Activated T-helper 2 cell treated with anti-CD3 and anti-CD28 coated beads, Interferon-gamma antibody, Interleukin-2, Interleukin-4, amounts not matched to agents 10 μg/mL and 5 μg/mL and 100 μg/mL, durations not matched to agents 14 hours and 24 hours and 36 hours (primary cell): ENCODE measurements around the gene SLC5A9. TPM values are rescaled to one million over a fixed set of nuclear protein-coding genes. Genes with fewer than 3 reads are reported as not detected.

ENCODE experiments used
- DNase-seq: peaks from one replicate; pipeline ENCODE4 v3.0.0; 2021; ENCODE audit warnings: low spot score
- H3K27ac Mint-ChIP-seq: one replicate; pipeline ENCODE4 v1.8.0; 2021; ENCODE audit warnings: mixed read lengths
- H3K27me3 Mint-ChIP-seq: one replicate; pipeline ENCODE4 v1.8.0; 2021; ENCODE audit warnings: low read depth, mixed read lengths
- H3K36me3 Mint-ChIP-seq: one replicate; pipeline ENCODE4 v1.8.0; 2021; ENCODE audit warnings: low read depth, mixed read lengths
- H3K4me1 Mint-ChIP-seq: one replicate; pipeline ENCODE4 v1.8.0; 2021; ENCODE audit warnings: low read depth, mixed read lengths
- H3K4me3 Mint-ChIP-seq: one replicate; pipeline ENCODE4 v1.8.0; 2021; ENCODE audit warnings: low read depth, mild to moderate bottlenecking, moderate library complexity, mixed read lengths
- H3K9me3 Mint-ChIP-seq: one replicate; pipeline ENCODE4 v1.8.0; 2021; ENCODE audit warnings: mixed read lengths
- intact Hi-C: fragments of 100-400 bp; cut with micrococcal nuclease; formaldehyde crosslinking; loops from one replicate; pipeline ENCODE4 v1.15.1; 2023
- total RNA-seq: library from RNA; stranded (reverse); gene quantifications from 2 replicates; pipeline ENCODE4 v1.2.3, GENCODE V29; 2022

Gene SLC5A9
- total RNA-seq, 1 donor from 2014 or later: not detected

DNA sequence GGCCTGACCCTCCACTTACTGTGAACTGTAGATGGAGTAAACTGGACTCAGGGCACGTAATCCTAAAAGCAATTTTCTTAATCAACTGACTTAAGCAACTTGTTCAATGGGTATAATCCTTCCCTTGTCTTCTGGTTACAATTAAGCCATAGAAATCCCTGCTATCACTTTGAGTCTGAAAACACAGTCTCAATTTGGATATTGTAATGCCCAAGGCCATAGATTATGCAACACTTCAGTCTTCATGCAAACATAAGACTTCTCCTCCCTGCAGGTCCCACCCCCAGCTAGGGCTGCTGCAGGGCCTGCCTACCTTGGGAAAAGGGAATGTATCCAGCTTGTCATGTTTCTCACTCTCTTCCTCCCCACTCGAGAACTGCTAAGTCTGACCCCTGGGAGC, 6.2 kb upstream of the SLC5A9 start:
- no peaks in the 10 kb centered on the region for H3K4me1 Mint-ChIP-seq
- DNase-seq: no peak
- H3K27me3 Mint-ChIP-seq: peaks cover 2% of the 10 kb centered on the region
- no peaks in the 10 kb centered on the region for H3K9me3 Mint-ChIP-seq
- H3K36me3 Mint-ChIP-seq: no peaks in the 10 kb centered on the region
- no peak overlapping the region for H3K27ac Mint-ChIP-seq
- no peak overlapping the region for H3K4me3 Mint-ChIP-seq
- intact Hi-C loops: no loop called here

DNA sequence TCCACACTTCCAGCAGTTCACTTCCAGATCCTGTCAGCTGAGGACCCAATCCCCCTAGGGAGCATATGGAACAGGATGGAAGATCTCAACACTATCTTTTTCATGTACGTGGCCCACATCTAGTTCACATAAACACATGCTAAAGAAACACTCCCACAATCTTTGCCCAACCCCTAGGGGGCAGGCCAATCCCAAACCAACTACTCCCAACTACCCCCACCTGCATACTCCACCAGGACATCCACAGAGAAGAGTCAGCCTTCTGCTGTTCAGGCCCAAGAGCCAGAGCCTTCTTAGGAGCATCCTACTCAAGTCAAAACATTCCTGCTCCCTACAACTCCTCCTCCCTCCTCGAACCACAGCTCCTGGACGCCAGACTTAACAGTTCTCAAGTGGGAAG, 5.6 kb upstream of the SLC5A9 start:
- no peak overlapping the region for H3K4me3 Mint-ChIP-seq
- H3K27me3 Mint-ChIP-seq: peaks cover 2% of the 10 kb centered on the region
- DNase-seq: no peak
- no peaks in the 10 kb centered on the region for H3K4me1 Mint-ChIP-seq
- intact Hi-C loops: no loop called here
- no peaks in the 10 kb centered on the region for H3K36me3 Mint-ChIP-seq
- no peaks in the 10 kb centered on the region for H3K9me3 Mint-ChIP-seq
- H3K27ac Mint-ChIP-seq: no peak overlapping the region

DNA sequence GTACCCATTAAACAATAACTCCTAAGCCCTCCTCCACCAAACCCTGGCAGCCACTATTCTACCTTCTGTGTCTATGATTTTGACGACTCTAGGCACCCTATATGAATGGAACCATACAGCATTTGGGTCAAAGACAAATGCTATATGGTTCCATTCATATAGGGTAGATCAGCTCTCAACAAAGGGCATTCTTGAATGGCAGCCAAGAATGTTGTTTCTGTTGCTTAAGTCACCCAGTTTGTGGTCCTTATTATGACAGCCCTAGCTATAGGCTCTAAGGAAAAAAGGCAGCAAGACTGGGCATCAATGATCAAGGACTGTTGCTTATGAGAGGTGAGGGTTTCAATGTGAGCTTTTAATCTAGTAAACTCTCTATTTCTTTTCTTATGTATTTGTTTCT, 4.7 kb upstream of the SLC5A9 start:
- H3K27ac Mint-ChIP-seq: no peak overlapping the region
- H3K4me1 Mint-ChIP-seq: no peaks in the 10 kb centered on the region
- no peaks in the 10 kb centered on the region for H3K9me3 Mint-ChIP-seq
- H3K4me3 Mint-ChIP-seq: no peak overlapping the region
- DNase-seq: no peak
- peaks cover 2% of the 10 kb centered on the region for H3K27me3 Mint-ChIP-seq
- intact Hi-C loops: no loop called here
- H3K36me3 Mint-ChIP-seq: no peaks in the 10 kb centered on the region

DNA sequence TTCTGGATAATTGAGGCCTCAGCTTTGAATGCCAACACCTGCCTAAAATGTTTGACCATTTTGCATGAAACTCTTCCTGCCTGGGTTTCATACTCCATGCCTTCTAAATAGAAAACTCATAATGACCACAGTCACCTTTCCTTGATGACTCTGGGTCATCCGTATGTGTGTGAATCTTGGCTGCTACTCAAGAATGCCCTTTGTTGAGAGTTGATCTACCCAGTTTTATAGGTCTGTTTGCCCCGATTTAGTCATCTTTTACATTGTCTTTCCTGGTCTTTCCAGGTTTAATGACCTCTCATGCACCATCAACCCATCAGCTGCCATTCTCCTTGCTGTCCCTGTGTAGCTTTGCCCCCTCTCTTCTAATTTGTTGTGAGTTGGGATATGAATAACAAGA, 2.7 kb upstream of the SLC5A9 start:
- no peak for DNase-seq
- Mint-ChIP-seq H3K27me3 (peaks cover 2% of the 10 kb centered on the region), H3K36me3 (no peaks in the 10 kb centered on the region), H3K27ac (no peak overlapping the region), H3K4me3 (no peak overlapping the region), H3K9me3 (no peaks in the 10 kb centered on the region), H3K4me1 (no peaks in the 10 kb centered on the region)
- intact Hi-C loops: no loop called here

DNA sequence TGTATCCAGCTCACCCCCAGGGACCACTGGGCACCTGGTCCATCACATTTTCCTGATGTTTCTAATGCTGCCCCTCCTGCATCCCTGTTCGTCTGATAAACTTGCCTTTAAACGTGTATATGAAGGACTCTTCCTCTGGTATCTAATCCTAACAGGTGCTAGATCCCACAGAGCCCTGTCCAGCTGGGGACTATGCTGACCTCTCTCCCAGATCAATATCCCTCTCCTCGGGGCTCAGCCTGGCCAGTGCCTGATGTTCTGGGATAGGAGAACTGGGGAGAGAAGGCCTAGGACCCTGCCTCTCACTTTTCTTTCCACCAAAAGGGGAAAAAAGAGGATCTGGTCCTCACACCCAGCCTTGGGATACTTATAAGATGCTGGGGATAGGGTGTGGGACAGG, 1.4 kb upstream of the SLC5A9 start:
- Mint-ChIP-seq H3K36me3 (no peaks in the 10 kb centered on the region), H3K9me3 (no peaks in the 10 kb centered on the region), H3K4me1 (no peaks in the 10 kb centered on the region), H3K27me3 (peaks cover 2% of the 10 kb centered on the region), H3K27ac (no peak overlapping the region), H3K4me3 (no peak overlapping the region)
- no peak for DNase-seq
- intact Hi-C loops: no loop called here

DNA sequence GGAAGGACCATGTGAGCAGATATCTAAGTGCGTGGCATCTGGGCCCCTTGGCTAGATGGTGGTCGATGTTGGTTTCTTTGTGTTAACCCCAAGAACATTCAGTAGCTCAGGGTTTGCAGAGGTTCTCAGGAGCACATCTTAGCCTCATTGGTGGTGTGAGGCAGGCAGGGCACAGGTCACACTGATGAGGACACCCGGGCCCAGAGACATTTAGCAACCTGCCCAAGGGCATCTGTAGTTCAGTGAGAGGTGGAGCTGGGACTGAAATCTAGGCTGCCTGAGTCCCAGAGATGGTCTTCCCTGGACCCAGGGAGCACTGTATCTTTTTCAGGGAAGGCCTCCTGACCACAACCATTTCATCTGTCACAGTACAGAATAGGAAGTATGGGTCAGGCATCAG, 859 bp upstream of the SLC5A9 start:
- H3K4me3 Mint-ChIP-seq: no peak overlapping the region
- H3K27me3 Mint-ChIP-seq: peaks cover 2% of the 10 kb centered on the region
- H3K36me3 Mint-ChIP-seq: no peaks in the 10 kb centered on the region
- no peak overlapping the region for H3K27ac Mint-ChIP-seq
- no peaks in the 10 kb centered on the region for H3K4me1 Mint-ChIP-seq
- no peak for DNase-seq
- no peaks in the 10 kb centered on the region for H3K9me3 Mint-ChIP-seq
- intact Hi-C loops: no loop called here

DNA sequence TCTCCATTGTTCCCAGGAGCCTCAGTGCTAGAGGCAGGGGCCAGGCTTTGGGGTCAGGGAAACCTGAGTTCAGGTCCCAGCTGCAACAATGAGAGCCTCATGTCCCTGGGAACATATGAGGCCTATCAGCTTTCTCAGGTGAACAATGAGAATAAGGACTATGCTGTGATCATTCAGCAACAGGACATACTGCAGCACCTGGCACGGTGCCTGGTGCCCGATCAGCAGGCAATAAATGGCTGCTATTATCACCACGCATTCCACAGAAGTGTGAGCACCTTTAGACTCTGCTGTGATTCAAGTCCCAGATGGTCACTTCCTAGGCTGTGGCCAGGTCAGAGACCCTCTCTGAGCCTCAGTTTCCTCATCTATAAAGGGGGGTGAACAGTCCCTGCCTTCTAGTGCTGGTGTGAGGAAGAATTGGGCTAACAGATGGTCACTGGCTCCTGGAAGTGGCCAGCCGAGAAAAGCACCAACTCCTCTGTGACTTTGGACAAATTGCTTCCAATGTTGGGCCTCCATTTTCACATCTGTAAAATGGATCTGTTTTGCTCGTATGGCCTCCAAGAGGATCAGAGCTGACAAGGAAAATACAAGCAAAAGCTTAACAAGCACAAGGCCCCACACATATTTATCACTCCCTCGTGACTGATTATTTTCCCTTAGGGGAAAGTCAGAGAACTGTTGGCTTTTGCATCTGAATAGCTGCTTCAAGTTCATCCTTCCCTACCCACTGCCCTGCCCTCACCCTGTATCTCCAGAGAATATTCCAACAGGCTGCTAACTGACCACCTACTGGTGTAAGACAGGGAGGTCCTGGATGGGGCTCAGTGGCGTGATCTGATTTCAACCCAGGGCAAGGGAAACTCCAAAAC, 1.1 kb downstream of the SLC5A9 start:
- Mint-ChIP-seq H3K36me3 (no peaks in the 10 kb centered on the region), H3K9me3 (no peaks in the 10 kb centered on the region), H3K4me3 (no peak overlapping the region), H3K27ac (no peak overlapping the region), H3K27me3 (peaks cover 2% of the 10 kb centered on the region), H3K4me1 (no peaks in the 10 kb centered on the region)
- no peak for DNase-seq
- intact Hi-C loops: no loop called here

DNA sequence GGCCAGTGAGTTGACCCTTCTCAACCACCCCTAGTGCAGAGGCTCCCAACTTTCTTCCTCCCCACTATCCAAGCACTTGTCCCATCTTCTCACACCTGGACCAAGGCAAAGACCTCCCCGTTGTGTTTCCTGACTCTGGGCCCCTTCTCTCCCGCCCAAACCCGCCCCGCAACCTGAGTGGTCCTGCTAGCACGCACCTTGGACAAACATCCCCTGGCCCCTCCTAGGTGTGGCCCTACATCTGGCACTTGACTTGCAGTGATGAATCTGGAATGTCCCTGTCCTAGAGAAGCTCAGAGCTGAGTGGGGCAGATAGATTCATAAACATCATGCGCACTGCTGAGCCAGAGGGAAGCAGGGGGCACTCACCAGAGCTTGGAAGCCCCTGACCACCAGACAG, 2.3 kb downstream of the SLC5A9 start:
- no peaks in the 10 kb centered on the region for H3K36me3 Mint-ChIP-seq

DNA sequence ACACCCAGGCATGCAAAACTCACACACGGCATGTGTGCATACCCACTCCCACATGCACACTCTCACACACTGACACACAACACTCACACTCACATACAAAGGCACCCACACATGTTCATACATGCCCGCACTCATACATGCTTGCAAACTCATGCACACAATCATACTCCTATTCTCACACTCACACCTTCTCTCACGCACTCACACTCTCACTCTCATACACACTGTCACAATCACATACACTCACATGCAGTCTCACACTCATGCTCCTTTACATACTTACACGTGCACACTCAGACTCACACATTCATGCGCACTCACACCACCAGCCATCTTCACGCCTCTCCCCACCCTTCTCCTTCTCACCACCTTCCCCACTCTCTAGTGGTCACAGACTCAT, 3.1 kb downstream of the SLC5A9 start:
- no peak for DNase-seq
- no peaks in the 10 kb centered on the region for H3K36me3 Mint-ChIP-seq
- intact Hi-C loops: no loop called here
- no peaks in the 10 kb centered on the region for H3K27me3 Mint-ChIP-seq
- no peak overlapping the region for H3K27ac Mint-ChIP-seq
- H3K4me3 Mint-ChIP-seq: no peak overlapping the region
- no peaks in the 10 kb centered on the region for H3K9me3 Mint-ChIP-seq
- H3K4me1 Mint-ChIP-seq: no peaks in the 10 kb centered on the region

More for the DNA sequence above, 2.3 kb downstream of the SLC5A9 start:
- intact Hi-C loops: no loop called here
- Mint-ChIP-seq H3K4me3 (no peak overlapping the region), H3K27me3 (no peaks in the 10 kb centered on the region), H3K27ac (no peak overlapping the region), H3K4me1 (no peaks in the 10 kb centered on the region), H3K9me3 (no peaks in the 10 kb centered on the region)
- no peak for DNase-seq

DNA sequence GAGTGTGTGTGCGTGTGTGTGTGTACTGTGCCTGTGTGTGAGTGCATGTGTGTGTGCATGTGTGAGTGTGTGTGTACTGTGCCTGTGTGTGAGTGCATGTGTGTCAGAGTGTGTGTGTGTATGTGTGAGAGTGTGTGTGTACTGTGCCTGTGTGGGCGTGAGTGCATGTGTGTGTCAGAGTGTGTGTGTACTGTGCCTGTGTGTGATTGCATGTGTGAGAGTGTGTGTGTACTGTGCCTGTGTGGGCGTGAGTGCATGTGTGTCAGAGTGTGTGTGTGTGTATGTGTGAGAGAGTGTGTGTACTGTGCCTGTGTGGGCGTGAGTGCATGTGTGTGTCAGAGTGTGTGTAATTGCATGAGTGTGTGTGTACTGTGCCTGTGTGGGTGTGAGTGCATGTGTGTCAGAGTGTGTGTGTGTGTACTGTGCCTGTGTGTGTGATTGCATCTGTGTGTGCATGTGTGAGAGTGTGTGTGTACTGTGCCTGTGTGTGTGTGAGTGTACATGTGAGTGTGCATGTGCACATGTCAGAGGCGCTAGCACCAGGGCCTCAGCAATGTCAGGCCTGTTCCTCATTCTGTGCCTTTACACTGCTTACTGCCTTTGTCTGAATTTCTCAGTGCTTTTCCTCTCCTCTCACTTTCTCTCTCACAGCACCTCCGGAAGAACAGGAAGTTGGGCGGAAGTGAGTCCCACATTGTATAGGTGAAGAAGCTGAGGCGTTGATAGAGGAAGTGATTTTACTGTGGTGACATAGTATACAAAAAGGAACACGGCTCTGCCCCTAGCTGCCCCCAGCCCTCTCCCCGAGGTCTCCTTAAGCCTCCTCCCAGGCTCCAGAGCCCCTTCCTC, 4.9 kb downstream of the SLC5A9 start:
- Mint-ChIP-seq H3K4me1 (no peaks in the 10 kb centered on the region), H3K9me3 (no peaks in the 10 kb centered on the region), H3K36me3 (no peaks in the 10 kb centered on the region), H3K27me3 (no peaks in the 10 kb centered on the region), H3K27ac (no peak overlapping the region), H3K4me3 (no peak overlapping the region)
- intact Hi-C loops: no loop called here
- DNase-seq: no peak

DNA sequence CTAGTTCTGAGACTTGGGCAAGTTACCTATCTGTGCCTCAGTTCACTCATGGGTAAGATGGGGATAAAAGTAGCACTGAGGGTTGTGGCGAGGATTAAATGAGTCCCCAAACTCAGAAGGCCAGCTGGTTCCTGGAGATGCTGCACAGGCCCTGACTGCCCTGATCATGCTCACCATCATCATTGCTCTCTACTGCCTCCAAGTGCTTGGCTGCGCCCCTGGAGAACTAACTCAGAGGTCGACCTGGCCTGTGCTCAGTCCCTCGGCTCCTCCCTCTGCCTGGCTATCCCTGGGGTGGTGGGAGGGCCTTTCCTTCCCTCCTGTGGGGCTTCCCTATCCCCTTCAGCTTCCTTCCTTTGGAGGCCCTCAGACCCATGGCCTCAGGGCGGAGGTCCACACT, 5.6 kb downstream of the SLC5A9 start:
- H3K4me3 Mint-ChIP-seq: no peak overlapping the region
- no peaks in the 10 kb centered on the region for H3K9me3 Mint-ChIP-seq
- intact Hi-C loops: no loop called here
- no peaks in the 10 kb centered on the region for H3K36me3 Mint-ChIP-seq
- H3K4me1 Mint-ChIP-seq: no peaks in the 10 kb centered on the region
- H3K27me3 Mint-ChIP-seq: no peaks in the 10 kb centered on the region
- no peak for DNase-seq
- H3K27ac Mint-ChIP-seq: no peak overlapping the region

DNA sequence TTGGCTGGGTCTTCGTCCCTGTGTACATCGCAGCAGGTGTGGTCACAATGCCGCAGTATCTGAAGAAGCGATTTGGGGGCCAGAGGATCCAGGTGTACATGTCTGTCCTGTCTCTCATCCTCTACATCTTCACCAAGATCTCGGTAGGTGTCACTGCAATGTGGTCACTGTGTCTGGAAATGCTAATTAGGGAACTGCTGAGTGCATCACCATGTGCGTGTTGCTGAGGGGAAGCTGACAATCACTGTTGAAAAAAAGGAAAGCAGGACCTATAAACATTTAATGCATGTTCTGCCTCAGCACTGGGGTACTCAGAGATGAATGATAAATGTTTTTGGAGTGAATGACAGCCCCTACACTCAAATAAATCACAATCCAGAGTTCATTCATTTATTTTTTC, 6.8 kb downstream of the SLC5A9 start:
- no peak overlapping the region for H3K4me3 Mint-ChIP-seq
- intact Hi-C loops: no loop called here

DNA sequence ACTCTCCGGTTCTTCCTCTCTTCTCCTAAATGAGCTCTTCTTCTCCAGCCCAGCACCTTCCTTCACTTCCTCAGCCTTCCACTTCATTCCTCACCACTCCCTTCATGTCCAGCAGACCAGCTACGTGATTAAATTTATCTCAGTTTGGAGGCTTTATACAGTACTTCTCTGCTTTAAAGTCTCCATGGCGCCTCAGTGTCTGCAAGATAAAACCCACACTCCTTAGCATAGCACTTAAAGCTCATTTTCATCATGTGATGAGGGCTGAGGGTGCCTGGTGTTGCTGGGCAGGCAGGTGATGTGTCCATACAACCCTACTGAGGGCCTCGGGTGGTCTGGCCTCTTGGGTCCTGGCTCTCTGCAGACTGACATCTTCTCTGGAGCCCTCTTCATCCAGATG, 7.7 kb downstream of the SLC5A9 start:
- Mint-ChIP-seq H3K27me3 (no peaks in the 10 kb centered on the region), H3K4me3 (no peak overlapping the region), H3K36me3 (no peaks in the 10 kb centered on the region), H3K27ac (no peak overlapping the region), H3K4me1 (no peaks in the 10 kb centered on the region), H3K9me3 (no peaks in the 10 kb centered on the region)
- intact Hi-C loops: no loop called here
- no peak for DNase-seq

More for the DNA sequence above, 6.8 kb downstream of the SLC5A9 start:
- Mint-ChIP-seq H3K36me3 (no peaks in the 10 kb centered on the region), H3K4me1 (no peaks in the 10 kb centered on the region), H3K27ac (no peak overlapping the region), H3K9me3 (no peaks in the 10 kb centered on the region), H3K27me3 (no peaks in the 10 kb centered on the region)
- no peak for DNase-seq
